Activated CD4-positive, alpha-beta T cell treated with anti-CD3 and anti-CD28 coated beads, Interleukin-2, amount 50 U/mL, for 16 hours (primary cell): ENCODE measurements around the gene GGT6.

Source experiments
- DNase-seq: peaks from one replicate; pipeline ENCODE4 v3.0.0-alpha.2; 2020

The GGT6 gene

DNA sequence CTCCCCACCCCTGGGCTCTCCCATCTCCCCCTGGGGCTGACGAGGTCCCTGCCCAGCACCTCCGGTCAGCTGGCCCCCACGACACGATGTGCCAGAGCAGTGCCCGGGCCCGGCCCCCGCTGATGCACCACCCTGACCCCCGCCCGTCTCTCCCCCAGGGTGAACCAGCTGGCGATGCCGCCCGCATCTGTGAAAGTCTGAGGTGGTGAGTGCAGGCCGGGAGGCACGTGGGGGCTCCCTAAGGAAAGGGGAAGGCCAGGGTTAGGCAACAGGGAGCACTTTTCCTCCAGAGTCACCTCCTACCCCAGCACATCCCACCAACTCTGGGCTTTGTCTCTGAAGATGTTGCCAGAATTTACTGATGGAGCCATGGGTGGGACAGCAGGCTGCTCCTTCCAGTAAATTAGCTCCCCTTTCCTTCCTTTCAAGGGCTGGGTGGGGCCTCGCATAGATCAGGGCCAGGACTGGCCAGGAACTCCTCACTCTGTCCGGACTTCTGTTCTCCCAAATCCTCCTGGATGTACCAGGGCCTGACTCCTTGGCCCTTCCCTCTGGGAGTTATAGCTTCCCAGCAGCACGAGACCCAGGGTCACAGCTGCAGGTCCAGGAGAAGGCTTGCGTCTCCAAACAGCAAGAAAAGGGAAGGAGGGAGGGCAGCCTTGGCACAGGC lies 23.5 kb downstream of the GGT6 start:
- DNase-seq: no peak

DNA sequence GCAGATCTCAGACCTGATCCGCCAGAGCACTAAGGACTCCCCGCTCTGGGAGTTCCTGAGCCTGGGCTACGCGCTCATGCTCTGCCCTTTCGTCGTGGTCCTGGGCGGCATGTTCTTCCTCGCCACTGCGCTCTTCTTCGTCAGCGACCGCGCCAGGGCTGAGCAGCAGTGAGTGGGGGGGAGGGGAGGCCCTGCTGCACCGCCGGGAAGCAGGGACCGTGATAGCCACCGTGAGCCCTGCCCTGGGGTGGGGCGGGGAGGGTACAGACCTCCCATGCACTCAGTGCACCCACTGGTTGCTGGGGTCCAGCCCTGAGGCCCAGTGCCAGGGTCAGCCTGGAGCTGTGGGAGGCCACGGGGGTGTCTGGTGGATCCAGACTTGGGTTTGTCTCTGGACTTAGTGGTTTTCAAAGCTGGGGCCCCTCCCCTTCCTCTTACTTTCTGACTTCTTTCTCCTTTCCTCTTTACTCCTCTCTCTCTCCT lies 24.1 kb downstream of the GGT6 start:
- DNase-seq: no peak

DNA sequence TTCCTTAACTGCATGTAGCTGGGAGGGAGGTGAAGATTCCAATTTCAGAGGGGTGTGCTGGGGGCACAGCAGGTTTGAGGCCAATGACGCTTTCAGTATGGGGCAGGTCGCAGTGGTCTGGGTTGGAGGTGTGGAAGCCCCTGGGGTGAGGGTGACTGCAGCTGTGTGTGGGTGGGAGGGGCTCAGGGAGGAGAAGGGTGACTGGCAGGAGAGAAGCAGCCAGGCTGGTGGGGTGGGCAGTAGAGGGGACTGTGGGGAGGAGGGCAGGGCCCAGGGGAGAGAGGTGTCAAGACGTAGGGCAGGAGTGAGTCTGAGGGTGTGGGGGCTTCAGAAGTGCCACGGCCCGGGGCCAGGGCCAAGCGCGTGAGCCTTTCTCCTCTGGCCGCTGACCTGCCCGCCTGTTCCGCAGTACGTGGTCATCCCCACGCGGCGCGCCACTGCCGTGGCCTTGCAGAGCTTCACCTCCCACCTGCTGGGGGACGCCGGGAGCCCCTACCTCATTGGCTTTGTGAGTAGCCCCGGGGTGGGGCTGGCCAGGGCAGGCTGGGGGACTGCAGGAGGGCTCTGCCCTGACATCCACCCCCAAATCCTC lies 24.6 kb downstream of the GGT6 start:
- no peak for DNase-seq

- DNase-seq: peak; percentile 10
Measured at GRCh38 chr17:4534928-4535666, 25.3 kb downstream of the GGT6 start.

DNA sequence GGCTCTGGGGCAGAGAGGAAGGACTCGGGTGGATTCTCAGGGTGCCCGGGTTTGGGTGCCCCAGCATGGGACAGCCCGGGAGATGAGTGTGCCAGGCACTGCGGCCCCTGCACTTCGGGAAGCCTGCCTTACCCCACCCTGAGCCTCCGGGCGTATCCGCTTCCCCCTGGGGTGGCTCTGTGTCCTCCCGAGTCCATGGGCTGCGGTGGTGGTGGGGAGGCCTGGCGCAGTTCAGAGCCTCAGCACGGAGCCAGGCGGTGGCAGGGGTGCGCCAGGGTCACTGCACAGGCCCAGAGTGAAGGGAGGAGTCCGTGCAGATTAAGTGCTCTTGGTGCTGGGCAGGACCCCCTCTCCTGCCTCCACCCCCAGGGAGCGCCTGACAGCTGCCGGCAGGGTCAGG lies 25.9 kb downstream of the GGT6 start:
- no peak for DNase-seq

DNA sequence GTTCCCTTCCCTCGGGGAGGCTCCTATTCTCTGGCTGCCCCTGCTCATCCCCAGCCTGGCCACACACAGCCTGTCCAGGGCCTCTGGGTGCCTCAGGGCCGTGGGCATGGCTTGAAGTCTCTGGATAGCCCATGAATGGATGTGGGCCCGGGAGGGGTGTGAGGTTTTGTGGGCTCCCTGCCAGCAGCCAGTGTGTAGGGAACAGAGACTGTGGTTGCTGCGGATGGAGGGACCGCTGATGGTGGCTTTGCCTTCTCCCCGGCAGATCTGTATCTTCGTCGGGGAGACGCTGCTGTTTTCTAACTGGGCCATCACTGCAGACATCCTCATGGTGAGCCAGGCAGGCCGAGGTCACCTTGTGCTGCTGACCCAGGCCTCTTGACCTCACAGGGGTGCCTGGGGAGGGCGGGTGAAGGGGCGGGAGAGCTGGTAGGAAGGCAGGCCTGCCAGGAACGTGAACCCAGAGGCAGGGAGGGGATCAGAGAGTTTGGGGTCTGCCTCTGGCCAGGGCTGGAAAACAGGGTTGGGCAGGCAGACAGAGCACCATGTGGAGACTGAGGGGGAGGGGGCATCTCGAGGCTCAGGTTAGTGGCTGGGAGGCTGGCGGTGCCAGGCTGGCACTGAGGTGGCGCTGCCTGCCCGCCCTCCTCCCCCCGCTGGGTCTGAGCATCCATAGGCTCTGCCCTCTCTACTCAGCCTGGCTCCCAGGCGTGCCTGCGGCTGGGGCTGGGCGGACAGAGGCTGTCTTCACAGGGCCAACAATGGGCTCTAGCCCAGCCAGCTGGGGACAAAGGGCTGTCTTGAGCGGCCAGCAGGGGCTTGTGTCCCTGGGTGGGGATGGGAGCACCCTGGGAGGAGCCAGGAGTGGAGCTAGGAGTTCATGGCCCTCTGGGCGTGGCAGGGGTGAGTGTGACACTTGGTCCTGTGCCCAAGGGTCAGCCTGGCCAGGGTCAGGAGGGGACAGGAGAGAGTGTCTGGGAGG lies 26.6 kb downstream of the GGT6 start:
- DNase-seq: peak; percentile 27

GRCh38 chr17:4532860-4533522 lies 27.4 kb downstream of the GGT6 start:
- DNase-seq: no peak

DNA sequence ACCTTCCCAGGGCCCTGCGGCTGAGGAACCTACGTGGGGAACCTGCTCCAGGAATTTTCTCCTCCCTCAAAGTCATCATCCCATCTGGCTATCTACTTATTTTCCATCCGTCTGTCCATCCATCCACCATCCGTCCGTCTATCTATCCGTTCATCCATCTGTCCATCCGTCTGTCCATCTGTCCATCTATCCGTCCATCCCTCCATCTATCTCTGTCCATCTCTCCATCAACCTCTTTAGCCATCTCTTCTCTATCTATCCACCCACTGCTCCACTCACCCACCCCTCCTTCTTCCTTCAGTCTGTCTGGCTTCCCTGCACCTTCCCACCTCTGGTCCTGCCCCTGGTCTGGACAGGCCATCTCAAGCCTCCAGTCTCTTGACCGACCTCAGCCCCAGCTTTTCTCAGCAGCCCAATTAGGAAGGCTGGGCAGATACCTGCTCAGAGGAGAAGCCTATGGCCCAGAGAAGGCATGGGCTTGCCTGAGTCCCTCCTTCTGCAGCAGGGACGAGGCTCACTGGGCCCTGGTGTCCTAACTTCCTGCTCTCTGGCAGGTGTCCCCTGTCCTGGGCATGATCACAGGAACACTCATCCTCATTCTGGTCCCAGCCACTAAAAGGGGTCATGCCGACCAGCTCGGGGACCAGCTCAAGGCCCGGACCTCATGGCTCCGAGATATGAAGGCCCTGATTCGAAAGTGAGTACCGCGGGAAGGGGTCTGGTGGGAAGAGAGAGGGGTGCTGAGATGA lies 28.2 kb downstream of the GGT6 start:
- no peak for DNase-seq

DNA sequence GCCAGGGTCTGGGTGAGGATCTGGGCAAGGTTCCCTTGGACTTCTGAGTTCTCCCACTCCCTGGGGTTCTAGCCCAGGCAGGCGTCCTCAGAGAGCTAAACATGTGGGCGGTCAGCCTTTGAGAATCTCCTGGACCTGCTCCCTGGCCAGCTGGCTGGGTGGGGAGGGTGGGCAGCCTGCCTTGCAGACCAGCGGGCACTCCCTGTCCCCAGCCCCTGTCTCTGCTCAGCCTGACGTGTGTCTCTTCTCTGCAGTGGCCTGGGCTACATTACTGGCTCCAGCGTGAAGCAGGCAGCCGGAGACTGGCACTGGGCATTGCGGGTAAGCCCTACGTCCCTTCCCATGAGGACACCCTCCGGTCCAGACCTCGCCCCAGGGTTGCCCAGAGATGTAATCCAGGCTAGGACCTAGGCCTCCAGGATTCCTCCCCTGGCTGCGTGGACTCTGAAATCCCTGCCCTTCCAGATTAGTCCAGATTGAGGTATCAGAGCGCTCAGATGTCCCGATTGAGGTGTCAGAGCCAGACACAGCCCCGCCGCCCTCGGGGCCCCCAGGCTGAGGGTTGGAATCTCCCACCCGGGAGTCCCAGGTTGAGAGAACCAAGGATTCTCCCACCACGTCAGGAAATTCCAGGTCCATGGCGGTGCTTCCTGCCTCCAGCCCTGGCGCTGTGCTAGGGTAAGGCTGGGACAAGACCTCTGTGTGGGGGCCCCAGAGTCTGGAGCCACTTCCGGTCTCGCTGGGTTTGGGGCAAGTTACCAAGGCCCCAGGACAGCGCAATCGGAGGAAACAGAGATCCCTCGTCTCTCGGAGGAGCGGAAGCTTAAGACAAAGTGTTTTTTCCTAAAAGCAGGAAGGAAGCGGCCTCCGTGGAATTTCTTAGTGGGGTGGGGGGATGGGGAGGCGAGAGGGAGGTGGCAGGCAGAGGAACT lies 29.3 kb downstream of the GGT6 start:
- DNase-seq: no peak

GRCh38 chr17:4529533-4530152 lies 30.7 kb downstream of the GGT6 start:
- no peak for DNase-seq

DNA sequence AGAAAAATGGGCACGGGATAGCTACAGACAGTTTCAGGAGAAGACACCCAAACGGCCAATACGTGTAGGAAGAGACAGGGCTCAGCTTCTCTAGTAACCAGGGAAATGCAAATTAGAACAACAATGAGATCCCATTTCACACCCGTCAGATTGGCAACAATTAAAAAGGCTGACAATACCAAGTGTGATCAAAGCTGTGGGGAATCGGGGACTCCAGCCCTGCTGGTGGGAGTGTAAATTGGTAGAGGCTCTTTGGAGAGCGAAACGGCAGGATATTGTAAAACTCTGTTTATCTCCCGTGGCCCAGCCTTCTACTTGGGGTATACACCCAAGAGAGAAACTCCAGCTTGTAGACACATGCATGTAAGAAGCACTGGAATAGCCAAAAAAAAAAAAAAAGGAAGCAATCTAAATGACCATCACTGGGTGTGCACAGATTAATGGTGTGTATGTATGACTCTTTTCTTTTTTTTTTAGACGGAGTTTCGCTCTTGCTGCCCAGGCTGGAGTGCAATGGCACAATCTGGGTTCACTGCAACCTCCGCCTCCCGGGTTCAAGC lies 32.7 kb downstream of the GGT6 start:
- DNase-seq: no peak

DNA sequence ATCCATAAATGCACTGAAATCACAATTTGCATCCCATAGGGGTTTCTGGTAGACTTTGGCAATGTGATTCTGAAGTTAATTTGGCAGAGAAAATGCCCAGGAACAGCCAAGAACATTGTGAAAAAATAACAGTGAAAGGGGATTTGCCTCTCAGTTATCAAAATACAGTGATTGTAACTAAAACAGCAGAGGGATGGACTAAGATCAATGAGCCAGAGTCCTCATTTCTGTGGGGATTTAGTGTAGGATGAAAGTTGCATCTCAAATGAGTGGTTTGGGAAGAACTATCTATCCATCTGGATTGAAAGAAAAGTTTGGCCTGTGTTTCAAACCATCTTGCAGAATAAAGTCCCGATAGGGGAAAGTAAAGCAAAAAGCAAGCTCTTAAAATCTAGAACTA lies 33.2 kb downstream of the GGT6 start:
- no peak for DNase-seq

DNA sequence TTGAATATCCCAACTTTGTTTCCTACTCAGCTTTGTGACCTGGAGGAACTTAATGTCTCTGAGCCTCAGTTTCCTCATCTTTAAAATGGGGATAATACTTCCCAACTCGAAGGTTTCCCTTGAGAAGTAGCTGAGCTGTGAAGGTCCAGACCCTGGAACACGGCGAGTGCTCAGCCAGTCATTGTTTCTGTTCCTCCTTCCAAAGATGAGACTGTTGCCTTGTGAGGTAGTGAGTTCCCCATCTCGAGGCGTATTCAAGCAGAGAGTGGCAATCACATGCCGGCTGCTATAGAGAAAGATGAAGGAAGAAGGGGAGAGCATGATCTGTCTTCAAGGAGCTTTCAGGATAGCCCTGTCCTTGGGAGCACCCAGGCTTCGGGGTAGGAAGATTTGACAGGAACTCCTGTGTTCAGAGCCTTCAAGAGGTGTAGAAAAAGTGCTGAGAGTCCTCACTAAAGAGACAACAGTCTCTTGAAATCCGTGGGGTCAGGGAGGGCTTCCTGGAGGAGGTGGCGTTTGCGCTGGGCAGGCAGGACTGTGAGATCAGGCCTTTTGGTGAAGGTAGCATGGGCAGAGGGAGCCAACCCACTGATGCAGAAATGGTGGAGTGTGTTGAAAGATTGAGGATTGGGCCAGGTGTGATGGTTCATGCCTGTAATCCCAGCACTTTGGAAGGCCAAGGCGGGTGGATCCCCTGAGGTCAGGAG lies 34.5 kb downstream of the GGT6 start:
- DNase-seq: no peak

- DNase-seq: no peak
Measured at GRCh38 chr17:4523946-4524345, 36.4 kb downstream of the GGT6 start.

DNA sequence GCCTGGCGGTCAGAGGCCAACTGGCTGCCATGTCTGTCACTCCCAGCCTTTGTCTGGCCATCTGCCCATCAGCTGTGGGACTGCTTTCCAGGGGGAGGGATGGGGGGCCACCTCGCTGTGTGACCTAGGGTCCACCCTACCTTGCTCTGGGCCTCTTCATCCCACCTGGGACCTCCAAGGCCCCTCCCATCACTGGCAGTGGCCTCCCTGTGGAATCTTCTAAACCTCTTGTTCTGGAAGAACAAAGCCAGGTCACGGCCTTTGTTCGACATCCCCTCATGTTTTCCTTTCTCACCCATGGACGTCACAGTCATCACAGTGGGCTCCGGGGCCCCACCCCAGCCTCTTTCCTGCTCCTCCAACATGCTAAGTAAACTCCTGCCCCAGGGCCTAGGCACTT lies 37.7 kb downstream of the GGT6 start:
- no peak for DNase-seq

GRCh38 chr17:4520894-4521600 lies 39.3 kb downstream of the GGT6 start:
- no peak for DNase-seq

DNA sequence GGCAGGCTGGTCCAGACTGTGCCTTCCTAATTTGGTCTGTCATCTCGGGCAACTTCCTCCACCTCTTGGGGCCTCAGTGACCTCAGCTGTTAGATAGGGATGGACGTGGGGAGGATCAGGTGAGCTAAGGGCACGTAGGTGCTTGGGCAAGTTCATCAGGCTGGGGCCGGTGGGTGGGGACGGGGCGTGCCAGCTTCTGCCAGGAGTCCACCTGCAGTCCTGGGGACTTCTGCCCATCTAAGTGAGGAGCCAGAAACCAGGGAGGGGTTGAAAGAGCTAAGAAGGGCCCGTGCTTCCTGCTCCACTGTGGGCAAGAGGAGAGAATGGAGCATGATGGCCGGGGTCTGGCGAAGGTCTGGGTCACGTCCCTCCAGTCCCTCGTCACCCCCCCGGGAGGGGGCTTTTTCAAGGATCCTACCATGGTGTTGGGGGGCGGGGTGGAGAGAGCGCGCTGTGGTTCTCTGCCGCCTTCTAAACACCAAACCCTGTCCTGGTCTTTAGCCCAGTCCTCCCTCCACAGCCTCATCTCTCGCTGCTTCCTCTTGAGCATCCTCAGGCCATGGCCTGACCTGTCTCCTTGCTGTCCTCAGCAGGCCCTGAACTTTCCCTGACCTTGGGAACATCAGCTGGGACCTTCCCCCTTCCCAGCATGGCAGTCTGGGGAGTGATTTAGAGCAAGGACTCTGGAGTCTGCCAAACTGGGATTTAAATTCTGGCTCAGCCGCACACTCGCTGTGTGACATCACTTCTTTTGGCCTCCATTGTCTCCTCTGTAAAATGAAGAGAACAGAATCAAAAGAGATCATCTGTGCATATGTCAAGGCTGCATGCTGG lies 40.1 kb downstream of the GGT6 start:
- DNase-seq: no peak
